Lower leg skin (tissue), 4 donors: ENCODE measurements around the gene NBAS. TPM values are rescaled to one million over a fixed set of nuclear protein-coding genes. Genes with fewer than 3 reads are reported as not detected.
"Not testable (repeated sequence)": the region's sequence is repeated elsewhere in the genome, so short reads cannot be mapped to it uniquely, and the experiment has no call there.

Experiments
- DNase-seq, 2 donors: peaks; one replicate each; pipeline ENCODE4 v3.0.0-alpha.2; 2019; ENCODE audit warnings: low spot score in 2 of 2
- H3K4me3 ChIP-seq: fragments of 200-600 bp; sonication (generic); 2 replicates; pipeline ENCODE4 v1.5.1; 2017; ENCODE audit warnings: mild to moderate bottlenecking, low read depth; ENCODE audit not compliant: poor library complexity, severe bottlenecking
- POLR2A ChIP-seq, 2 donors: fragments of 450-650 bp; IDR thresholded peaks; one replicate each; pipeline ENCODE4 v1.6.1; 2016 to 2017; ENCODE audit warnings: antibody characterized with exemption in 2 of 2, mild to moderate bottlenecking in 1 of 2, moderate library complexity in 1 of 2
- WGBS, 2 donors: methylation state at CpG; one replicate each; pipeline ENCODE4 v1.1.5; 2018; 5-methylcytosine and 5-hydroxymethylcytosine counted together
- intact Hi-C: fragments of 100-400 bp; cut with DNase I; formaldehyde crosslinking; loops from one replicate; pipeline ENCODE4 v1.15.0; 2023; ENCODE audit warnings: low total_unique reads
- total RNA-seq, 4 donors: library from RNA; depleted of rRNA; stranded (reverse); fragments of >200 nt; gene quantifications; one replicate each; pipeline ENCODE4 v1.1.0, GENCODE V29; 2016
- TF ChIP-seq, protein P1 (sequence below), 3 donors: fragments of 450-650 bp; IDR thresholded peaks; one replicate each; pipeline ENCODE4 v1.5.1; 2016; ENCODE audit warnings: antibody characterized with exemption in 3 of 3, mild to moderate bottlenecking in 3 of 3, moderate library complexity in 2 of 3

The NBAS gene
- total RNA-seq, 4 donors from 2014 or later, result 26.6 to 40.2 (median 38.3) TPM

DNA sequence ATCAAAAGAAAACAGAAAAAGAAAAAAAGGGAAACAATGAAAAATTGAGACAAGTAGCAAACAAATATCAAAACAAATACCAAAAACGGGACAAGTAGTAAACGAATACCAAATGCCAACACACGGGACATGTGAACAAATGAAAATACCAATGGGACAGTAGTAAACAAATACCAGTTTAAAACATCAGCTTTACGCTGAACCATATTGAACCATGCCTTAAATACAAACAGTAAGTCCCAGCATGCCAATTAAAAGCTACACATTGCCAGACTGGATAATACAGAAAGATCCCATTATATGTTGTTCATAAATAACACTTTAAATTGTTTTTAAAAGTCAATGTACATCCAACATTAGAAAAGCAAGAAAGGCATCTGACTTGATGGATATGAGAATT, 114.2 kb downstream of the NBAS start:
- no peak overlapping the region for H3K4me3 ChIP-seq
- 87 to 95% methylated on average over 4 of the region's 4 CpGs for WGBS, 2 donors
- intact Hi-C loops, result no loop called here

DNA sequence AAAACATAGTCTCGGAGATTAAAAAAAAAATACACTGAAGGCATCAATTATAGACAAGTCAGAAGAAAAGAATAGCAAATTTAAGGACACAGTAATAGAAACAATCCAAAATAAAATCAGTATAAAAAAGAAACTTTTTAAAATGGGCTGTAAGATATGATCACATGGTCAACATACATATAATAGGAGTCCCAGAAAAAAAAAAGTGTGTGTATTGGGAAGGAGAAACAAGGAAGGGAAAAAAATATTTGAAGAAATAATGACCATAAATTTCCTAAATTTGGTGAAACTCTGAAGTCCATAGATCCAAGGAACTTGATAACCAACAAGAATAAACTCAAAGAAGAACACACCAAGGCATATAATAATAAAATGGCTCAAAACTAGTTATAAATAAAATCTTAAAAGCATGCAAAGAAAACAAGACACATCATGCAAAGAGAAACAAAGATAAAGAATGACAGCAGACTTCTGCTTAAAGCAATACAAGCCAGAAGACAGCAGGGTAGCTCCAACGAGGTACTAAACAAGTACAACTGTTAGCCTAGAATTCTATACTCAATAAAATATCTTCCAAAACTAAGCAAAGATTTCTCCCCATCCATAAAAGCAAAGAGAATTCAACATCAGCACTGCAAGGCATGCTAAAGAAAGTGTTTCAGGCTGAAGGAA, 115.1 kb downstream of the NBAS start:
- TF ChIP-seq, protein P1, sequence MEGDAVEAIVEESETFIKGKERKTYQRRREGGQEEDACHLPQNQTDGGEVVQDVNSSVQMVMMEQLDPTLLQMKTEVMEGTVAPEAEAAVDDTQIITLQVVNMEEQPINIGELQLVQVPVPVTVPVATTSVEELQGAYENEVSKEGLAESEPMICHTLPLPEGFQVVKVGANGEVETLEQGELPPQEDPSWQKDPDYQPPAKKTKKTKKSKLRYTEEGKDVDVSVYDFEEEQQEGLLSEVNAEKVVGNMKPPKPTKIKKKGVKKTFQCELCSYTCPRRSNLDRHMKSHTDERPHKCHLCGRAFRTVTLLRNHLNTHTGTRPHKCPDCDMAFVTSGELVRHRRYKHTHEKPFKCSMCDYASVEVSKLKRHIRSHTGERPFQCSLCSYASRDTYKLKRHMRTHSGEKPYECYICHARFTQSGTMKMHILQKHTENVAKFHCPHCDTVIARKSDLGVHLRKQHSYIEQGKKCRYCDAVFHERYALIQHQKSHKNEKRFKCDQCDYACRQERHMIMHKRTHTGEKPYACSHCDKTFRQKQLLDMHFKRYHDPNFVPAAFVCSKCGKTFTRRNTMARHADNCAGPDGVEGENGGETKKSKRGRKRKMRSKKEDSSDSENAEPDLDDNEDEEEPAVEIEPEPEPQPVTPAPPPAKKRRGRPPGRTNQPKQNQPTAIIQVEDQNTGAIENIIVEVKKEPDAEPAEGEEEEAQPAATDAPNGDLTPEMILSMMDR (IDR thresholded peaks at IDR 0.05), result no peak
- TF ChIP-seq POLR2A (IDR thresholded peaks at IDR 0.05), result no peak
- intact Hi-C loops, result no loop called here
- no peak for DNase-seq
- no peak overlapping the region for H3K4me3 ChIP-seq
- WGBS, 2 donors, result 90 to 91% methylated on average over 2 of the region's 2 CpGs

More for the DNA sequence above, 114.2 kb downstream of the NBAS start:
- DNase-seq, result no peak
- TF ChIP-seq POLR2A (IDR thresholded peaks at IDR 0.05), result no peak
- TF ChIP-seq, protein P1 (IDR thresholded peaks at IDR 0.05), result no peak

DNA sequence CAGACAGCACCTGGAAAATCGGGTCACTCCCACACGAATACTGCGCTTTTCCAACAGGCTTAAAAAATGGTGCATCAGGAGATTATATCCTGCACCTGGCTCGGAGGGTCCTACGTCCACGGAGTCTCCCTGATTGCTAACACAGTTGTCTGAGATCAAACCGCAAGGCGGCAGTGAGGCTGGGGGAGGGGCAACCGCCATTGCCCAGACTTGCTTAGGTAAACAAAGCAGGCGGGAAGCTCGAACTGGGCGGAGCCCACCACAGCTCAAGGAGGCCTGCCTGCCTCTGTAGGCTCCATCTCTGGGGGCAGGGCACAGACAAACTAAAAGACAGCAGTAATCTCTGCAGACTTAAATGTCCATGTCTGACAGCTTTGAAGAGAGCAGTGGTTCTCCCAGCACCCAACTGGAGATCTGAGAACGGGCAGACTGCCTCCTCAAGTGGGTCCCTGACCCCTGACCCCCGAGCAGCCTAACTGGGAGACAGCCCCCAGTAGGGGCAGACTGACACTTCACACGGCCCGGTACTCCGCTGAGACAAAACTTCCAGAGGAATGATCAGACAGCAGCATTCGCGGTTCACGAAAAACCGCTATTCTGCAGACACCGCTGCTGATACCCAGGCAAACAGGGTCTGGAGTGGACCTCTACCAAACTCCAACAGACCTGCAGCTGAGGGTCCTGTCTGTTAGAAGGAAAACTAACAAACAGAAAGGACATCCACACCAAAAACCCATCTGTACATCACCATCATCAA, 121.2 kb downstream of the NBAS start:
- DNase-seq, H3K4me3 ChIP-seq, intact Hi-C loops: not testable (repeated sequence)
- 94% methylated on average over 20 to 22 of the region's 22 CpGs for WGBS, 2 donors

DNA sequence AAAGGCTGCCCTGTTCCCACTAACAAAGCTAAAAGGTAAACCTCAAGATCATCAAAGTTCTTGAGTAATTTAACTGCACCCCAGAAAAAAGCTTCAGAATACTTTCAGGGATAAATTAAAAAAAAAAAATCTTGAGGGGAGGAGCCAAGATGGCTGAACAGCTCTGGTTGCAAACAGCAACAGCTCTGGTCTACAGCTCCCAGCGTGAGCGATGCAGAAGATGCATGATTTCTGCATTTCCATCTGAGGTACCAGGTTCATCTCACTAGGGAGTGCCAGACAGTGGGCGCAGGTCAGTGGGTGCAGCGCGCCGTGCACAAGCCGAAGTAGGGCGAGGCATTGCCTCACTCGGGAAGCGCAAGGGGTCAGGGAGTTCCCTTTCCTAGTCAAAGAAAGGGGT, 121.8 kb downstream of the NBAS start:
- 95 to 97% methylated on average over 10 of the region's 10 CpGs for WGBS, 2 donors
- H3K4me3 ChIP-seq, intact Hi-C loops, DNase-seq: not testable (repeated sequence)

DNA sequence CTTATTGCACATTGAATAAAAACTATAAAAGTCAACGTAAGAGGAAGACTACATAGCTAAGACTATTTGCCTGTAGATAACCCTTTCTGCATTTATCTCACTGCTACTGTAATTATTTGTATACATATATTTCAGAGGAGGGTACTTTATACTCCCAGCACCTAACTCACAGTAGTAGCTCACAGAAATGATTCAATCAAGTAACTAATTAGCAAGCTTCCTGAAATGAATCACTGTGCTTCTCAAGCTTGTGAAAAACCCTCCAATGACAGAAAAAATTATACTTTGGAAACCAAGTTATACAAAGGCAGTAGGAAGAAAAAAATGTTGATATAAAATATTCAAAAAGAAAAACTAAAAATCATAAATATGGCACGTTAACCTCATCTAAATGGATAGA, 124.9 kb downstream of the NBAS start:
- TF ChIP-seq, protein P1 (IDR thresholded peaks at IDR 0.05), result no peak
- TF ChIP-seq POLR2A (IDR thresholded peaks at IDR 0.05), result no peak
- intact Hi-C loops, result no loop called here
- no peak for DNase-seq
- H3K4me3 ChIP-seq, result no peak overlapping the region
- WGBS, 2 donors, result 93 to 94% methylated on average over 2 of the region's 2 CpGs

DNA sequence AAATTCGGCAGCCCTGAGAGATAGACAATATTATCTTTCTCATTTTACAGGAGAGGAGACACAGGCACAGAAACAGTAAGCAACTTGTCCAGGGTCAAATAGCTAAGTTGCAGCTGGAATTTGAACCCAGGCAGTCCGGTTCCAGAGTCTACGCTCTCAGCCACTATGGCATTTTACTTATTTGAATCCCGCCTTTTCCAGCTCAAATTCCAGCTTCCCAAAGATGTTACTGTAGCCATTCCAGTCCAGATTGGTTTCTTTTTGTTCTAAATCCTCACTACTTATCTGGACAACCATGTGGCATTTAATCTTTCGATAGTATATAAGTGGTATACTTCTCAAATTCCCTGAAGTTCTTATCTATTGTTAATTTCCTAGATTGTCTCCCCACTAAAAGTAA, 125.7 kb downstream of the NBAS start:
- 74 to 85% methylated on average over 5 of the region's 5 CpGs for WGBS, 2 donors
- intact Hi-C loops, result no loop called here
- no peak overlapping the region for H3K4me3 ChIP-seq
- TF ChIP-seq, protein P1 (IDR thresholded peaks at IDR 0.05), result no peak
- TF ChIP-seq POLR2A (IDR thresholded peaks at IDR 0.05), result no peak
- DNase-seq, result no peak
